ENCODE measurements around the gene HDDC3. TPM values are rescaled to one million over a fixed set of nuclear protein-coding genes. Genes with fewer than 3 reads are reported as not detected.

Gene HDDC3
- total RNA-seq, 3 donors from 2014 or later (not counting 1 experiment from before 2014, with no cell fraction given) = 11.2 to 14.5 (median 12.1) TPM

DNA sequence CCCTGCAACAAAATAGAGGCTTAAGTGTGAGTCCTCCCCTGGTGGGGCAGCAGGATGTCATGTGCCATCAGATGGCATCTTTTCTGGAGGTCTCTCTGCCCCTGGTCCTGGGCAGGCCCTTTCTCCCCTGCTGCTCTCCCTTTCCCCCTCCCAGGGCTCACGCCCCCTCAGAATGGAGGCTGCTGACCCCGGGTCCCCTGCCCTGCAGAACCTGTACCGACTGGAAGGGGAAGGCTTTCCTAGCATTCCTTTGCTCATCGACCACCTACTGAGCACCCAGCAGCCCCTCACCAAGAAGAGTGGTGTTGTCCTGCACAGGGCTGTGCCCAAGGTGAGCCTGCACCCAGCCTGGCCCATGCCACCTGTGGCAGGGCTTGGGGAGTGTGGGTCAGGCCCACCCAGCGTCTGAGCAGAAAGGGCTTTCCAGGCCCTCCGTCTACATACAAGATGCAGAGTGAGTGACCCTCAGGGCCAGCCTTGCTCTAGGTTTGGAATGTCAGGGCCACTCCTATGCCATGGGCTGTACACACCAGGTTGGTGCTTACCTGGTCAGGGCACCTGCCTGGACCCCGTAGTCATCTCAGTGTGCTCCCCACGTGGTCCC, 40.9 kb downstream of the HDDC3 start:
- Histone ChIP-seq H3K36me3 (ENCODE audit: control insufficient read depth, insufficient read depth, low read length) (peaks cover 70% of the 10 kb centered on the region), H3K9me3 (ENCODE audit: control insufficient read depth, insufficient read depth, low read length) (no peaks in the 10 kb centered on the region), H3K4me3 (ENCODE audit: low read length) (no peak overlapping the region), H3K27ac (ENCODE audit: low read length) (no peak overlapping the region), H3K27me3 (ENCODE audit: control insufficient read depth, insufficient read depth, low read length) (no peaks in the 10 kb centered on the region), H3K4me1 (ENCODE audit: control insufficient read depth, insufficient read depth, low read length) (peaks cover 23% of the 10 kb centered on the region)
- Mint-ChIP-seq H3K27ac (no peak overlapping the region), H3K36me3 (no peaks in the 10 kb centered on the region), H3K27me3 (ENCODE audit: low read depth in 2 of 2) (no peaks in the 10 kb centered on the region), H3K4me1 (peaks cover 0 to 15% of the 10 kb centered on the region in 2 donors), H3K9me3 (no peaks in the 10 kb centered on the region), H3K4me3 (no peak overlapping the region)
- intact Hi-C loops (cut with micrococcal nuclease) = no loop called here
- TF ChIP-seq CTCF (IDR thresholded peaks at IDR 0.05) = no peak
- no peak for ATAC-seq
- WGBS (ENCODE audit: insufficient coverage) = 95% methylated on average over 8 of the region's 8 CpGs
- DNase-seq = no peak

- ATAC-seq = no peak
- H3K4me1 Mint-ChIP-seq = peaks cover 5 to 19% of the 10 kb centered on the region in 2 donors
- H3K27ac Mint-ChIP-seq = no peak overlapping the region
- no peak for TF ChIP-seq CTCF (IDR thresholded peaks at IDR 0.05)
- H3K27me3 Mint-ChIP-seq (ENCODE audit: low read depth in 2 of 2) = no peaks in the 10 kb centered on the region
- intact Hi-C loops (cut with micrococcal nuclease) = no loop called here
- H3K27ac ChIP-seq (ENCODE audit: low read length) = no peak overlapping the region
- peaks cover 29% of the 10 kb centered on the region for H3K4me1 ChIP-seq (ENCODE audit: control insufficient read depth, insufficient read depth, low read length)
- H3K36me3 Mint-ChIP-seq = no peaks in the 10 kb centered on the region
- peaks cover 72% of the 10 kb centered on the region for H3K36me3 ChIP-seq (ENCODE audit: control insufficient read depth, insufficient read depth, low read length)
- WGBS (ENCODE audit: insufficient coverage) = 96% methylated on average over 12 of the region's 12 CpGs
- no peaks in the 10 kb centered on the region for H3K27me3 ChIP-seq (ENCODE audit: control insufficient read depth, insufficient read depth, low read length)
- no peaks in the 10 kb centered on the region for H3K9me3 Mint-ChIP-seq
- no peak overlapping the region for H3K4me3 ChIP-seq (ENCODE audit: low read length)
- no peak overlapping the region for H3K4me3 Mint-ChIP-seq
- H3K9me3 ChIP-seq (ENCODE audit: control insufficient read depth, insufficient read depth, low read length) = no peaks in the 10 kb centered on the region
- no peak for DNase-seq
These were observed 41.5 kb downstream of the HDDC3 start for GRCh38 chr15:90890839-90891238.

DNA sequence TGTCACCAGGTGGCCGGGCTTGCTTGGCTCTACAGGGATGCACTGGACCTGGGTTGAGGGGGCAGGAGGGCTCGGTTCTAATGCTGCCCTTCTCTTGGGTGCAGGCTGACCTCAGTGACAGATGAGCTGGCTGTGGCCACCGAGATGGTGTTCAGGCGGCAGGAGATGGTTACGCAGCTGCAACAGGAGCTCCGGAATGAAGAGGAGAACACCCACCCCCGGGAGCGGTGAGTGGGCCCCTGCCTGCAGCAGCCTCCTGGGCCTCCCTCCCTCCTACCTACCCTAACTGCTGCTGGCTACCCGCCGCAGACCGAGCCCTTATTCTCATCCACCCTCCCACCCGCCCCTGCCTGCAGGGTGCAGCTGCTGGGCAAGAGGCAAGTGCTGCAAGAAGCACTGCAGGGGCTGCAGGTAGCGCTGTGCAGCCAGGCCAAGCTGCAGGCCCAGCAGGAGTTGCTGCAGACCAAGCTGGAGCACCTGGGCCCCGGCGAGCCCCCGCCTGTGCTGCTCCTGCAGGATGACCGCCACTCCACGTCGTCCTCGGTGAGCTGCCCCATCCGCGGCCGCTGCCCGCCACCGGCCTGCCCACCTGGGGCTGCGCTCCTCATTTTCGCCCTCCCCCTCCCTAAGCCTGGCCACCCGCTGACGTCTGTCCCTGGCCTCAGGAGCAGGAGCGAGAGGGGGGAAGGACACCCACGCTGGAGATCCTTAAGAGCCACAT, 42.5 kb downstream of the HDDC3 start:
- H3K27me3 ChIP-seq (ENCODE audit: control insufficient read depth, insufficient read depth, low read length) = no peaks in the 10 kb centered on the region
- Mint-ChIP-seq H3K4me3 (no peak overlapping the region), H3K4me1 (peaks cover 15 to 28% of the 10 kb centered on the region in 2 donors), H3K9me3 (no peaks in the 10 kb centered on the region), H3K27ac (no peak overlapping the region), H3K36me3 (no peaks in the 10 kb centered on the region), H3K27me3 (ENCODE audit: low read depth in 2 of 2) (no peaks in the 10 kb centered on the region)
- intact Hi-C loops (cut with micrococcal nuclease) = loop anchor here (5.0 kb wide), 1 partner anchor 73 kb away; no protein-coding TSS in a partner anchor
- H3K9me3 ChIP-seq (ENCODE audit: control insufficient read depth, insufficient read depth, low read length) = no peaks in the 10 kb centered on the region
- no peak for TF ChIP-seq CTCF (IDR thresholded peaks at IDR 0.05)
- ATAC-seq (no peak), DNase-seq (no peak)
- peaks cover 38% of the 10 kb centered on the region for H3K4me1 ChIP-seq (ENCODE audit: control insufficient read depth, insufficient read depth, low read length)
- H3K27ac ChIP-seq (ENCODE audit: low read length) = no peak overlapping the region
- H3K4me3 ChIP-seq (ENCODE audit: low read length) = no peak overlapping the region
- H3K36me3 ChIP-seq (ENCODE audit: control insufficient read depth, insufficient read depth, low read length) = peaks cover 63% of the 10 kb centered on the region
- WGBS (ENCODE audit: insufficient coverage) = 84% methylated on average over 31 of the region's 31 CpGs

All from natural killer cell (primary cell).